TTC549 (cell line): ENCODE results near the gene PLD5.
A peak's percentile ranks its signal among the peaks of the same experiment; 100 is the strongest.
"Not testable (repeated sequence)": the region's sequence is repeated elsewhere in the genome, so short reads cannot be mapped to it uniquely, and the experiment has no call there.

Source experiments
- FAIRE-seq: peaks from 2 replicates; lab custom pipeline; 2012; peaks lifted over from hg19 to GRCh38; lab: Jason Lieb, UNC

Gene PLD5

GRCh38 chr1:242210316-242210715 lies 314.2 kb downstream of the PLD5 start:
- not testable (repeated sequence) for FAIRE-seq

DNA sequence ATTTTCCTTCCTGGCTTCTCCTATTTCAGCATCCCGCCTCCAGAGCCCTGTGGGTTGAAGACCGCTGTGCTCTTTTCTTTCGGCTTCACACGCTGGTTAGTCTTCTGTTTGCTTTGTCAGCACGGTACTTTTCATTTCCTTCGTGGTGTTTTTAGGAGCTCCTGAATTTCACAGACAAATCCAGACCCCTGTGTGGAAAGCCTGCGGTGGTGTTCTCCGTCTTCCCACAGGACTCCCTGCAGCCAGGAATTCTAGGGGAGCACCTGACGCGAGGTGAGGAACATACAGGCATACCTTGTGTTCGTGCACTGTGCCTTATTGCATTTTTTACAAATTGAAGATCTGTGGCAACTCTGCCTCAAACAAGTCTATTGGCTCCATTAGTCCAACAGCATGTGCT lies 315.4 kb downstream of the PLD5 start:
- no peak for FAIRE-seq

- FAIRE-seq: no peak
These were observed 316.5 kb downstream of the PLD5 start for GRCh38 chr1:242208021-242208420.

GRCh38 chr1:242206994-242207393 lies 317.5 kb downstream of the PLD5 start:
- FAIRE-seq: no peak

GRCh38 chr1:242205622-242206489 lies 318.6 kb downstream of the PLD5 start:
- FAIRE-seq: no peak

DNA sequence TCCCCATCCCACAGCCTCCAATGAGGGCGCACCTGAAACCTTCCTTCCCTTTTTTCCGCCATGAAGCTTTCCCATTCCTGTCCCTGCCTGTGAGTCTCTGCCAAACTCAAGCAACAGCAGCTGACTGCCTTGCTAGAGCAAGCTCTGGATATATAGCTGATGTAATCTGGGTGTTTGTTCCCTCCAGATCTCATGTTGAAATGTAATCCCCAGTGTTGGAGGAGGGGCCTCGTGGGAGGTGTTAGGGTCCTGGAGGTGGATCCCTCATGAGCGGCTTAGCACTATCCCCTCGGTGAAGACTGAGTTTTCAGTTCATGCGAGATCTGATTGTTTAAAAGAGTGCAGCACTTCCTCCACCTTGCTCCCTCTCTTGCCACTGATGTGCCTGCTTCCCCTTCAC lies 321.2 kb downstream of the PLD5 start:
- no peak for FAIRE-seq

GRCh38 chr1:242201090-242201489 lies 323.4 kb downstream of the PLD5 start:
- FAIRE-seq: peak; percentile 5

DNA sequence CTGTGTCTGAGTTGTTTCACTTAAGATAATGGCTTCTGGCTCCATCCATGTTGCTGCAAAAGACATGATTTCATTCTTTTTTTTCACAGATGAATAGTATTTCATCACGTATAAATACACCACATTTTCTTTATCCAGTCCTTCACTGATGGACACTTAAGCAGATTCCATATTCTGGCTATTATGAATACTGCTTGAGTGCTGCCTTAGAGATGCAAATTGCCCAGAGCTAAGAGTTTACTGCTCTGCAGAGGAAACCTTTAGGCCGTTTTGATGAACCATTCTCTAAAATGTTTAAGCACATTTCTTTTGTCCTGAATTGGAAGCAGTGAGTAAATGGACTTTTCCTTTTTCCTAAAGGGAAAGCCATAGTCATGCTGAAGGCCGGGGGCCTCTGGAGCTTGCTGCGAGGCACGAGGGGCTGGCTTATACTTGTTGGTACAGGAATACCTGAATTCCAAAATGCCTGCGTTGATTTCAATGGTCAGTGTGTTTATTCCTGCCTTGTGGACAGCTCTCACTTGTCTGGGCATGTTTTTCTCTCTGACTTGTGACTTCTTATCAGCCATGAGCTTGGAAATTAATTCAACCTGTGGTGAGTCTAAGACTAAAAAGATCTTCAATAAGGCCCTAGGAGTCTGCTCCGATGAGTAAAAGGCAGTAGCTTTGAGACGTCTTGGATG lies 324.6 kb downstream of the PLD5 start:
- no peak for FAIRE-seq

DNA sequence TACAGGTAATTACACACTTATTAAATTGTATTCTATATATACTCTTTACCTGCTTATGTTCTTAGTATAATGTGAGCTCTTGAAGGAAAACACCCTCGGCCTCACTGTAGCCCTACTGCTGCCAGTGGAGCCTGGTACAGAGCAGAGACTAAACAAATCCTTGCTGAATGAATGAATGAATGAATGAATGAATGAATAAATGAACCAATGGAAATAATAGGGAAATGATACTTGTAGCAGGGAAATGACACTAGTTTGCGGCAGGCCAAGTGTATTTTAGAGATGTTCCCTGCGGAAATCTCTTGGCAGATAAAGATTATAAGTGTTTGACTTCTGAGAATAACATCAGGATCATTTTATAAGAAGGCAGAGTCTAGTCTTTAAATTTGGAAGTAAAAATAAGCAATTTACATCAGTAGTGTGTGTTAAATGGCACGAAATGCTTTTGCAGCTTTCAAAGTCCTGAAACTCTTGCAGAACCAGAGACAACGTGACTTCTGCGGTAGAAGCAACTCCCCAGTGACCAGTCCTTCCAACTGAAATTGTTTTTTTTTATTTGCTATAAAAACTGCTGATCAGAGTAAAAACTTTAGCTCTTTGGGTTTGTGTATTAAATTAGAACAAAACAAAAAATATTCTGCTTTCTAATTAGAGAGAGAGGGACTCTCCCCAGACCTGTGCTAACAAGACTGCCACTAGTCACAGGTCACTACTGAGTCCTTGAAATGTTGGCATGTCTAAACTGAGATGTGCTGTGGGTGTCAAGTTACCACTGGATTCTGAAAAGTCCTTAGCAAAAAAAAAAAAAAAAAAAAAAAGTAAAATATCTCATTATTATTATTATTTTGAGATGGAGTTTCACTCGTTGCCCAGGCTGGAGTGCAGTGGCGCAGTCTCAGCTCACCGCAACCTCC lies 326.3 kb downstream of the PLD5 start:
- no peak for FAIRE-seq

DNA sequence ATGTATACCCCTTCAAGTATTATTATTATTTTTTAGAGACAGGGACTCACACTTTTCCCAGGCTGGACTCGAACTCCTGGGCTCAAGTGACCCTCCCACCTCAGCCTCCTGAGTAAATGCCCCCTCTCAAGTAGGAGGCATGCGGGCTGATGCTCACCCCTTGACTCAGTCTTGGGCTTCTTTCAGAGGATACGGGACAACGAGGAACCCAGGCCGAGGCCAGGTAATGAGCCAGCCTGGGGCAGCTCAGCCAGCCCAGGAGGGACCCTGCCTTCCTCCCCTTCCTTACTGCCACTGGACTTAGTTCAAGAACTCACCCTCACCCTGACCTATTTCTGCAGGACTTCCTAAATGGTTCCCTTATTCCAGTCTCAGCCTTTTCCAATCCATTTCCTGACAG lies 327.6 kb downstream of the PLD5 start:
- no peak for FAIRE-seq

- no peak for FAIRE-seq
These were observed 328.4 kb downstream of the PLD5 start for GRCh38 chr1:242196101-242196500.

GRCh38 chr1:242189591-242189990 lies 334.9 kb downstream of the PLD5 start:
- no peak for FAIRE-seq

- no peak for FAIRE-seq
These were observed 336.7 kb downstream of the PLD5 start for GRCh38 chr1:242187816-242188215.

DNA sequence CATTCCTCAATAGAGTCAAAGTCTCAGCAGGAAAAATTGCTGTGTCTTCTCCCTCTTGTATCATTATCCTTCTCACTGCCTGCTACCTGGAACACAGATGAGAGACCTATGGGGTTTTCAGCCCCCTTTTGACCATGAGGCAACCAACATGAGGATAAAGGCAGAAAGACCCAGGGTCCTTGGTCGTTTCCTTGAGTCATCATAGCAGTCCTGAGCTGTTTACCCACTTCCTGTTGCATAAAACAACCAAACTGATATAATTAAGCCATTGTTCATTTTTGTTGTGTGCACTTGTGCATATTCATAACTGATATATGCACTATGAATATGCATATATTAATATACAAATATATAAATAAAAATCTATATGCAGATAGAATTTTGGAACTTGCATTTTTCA lies 337.3 kb downstream of the PLD5 start:
- FAIRE-seq: no peak

DNA sequence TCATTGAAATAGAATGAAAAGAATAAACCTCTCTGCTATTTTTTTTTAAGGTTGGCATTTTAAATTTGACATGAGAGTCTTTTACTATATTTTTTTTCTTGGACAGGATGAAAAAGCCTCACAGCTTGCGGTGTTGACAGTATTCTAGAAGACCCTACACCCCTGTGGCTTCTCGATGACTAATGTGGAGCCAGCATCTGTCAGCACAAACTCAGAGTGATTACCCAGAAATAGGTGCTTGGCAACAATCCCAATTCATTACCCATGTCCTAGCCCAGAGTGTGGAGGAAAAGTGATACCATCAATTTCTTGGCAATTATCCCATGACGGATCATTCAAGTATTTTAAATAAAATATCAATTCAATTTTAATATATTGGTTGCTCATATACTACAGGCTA lies 338.8 kb downstream of the PLD5 start:
- no peak for FAIRE-seq

GRCh38 chr1:242184955-242185354 lies 339.5 kb downstream of the PLD5 start:
- FAIRE-seq: no peak

- not testable (repeated sequence) for FAIRE-seq
These were observed 344.7 kb downstream of the PLD5 start for GRCh38 chr1:242179767-242180166.

GRCh38 chr1:242178924-242179708 lies 345.4 kb downstream of the PLD5 start:
- FAIRE-seq: no peak

- no peak for FAIRE-seq
These were observed 346.1 kb downstream of the PLD5 start for GRCh38 chr1:242178436-242178835.

- no peak for FAIRE-seq
These were observed 362.4 kb downstream of the PLD5 start for GRCh38 chr1:242162140-242162539.

DNA sequence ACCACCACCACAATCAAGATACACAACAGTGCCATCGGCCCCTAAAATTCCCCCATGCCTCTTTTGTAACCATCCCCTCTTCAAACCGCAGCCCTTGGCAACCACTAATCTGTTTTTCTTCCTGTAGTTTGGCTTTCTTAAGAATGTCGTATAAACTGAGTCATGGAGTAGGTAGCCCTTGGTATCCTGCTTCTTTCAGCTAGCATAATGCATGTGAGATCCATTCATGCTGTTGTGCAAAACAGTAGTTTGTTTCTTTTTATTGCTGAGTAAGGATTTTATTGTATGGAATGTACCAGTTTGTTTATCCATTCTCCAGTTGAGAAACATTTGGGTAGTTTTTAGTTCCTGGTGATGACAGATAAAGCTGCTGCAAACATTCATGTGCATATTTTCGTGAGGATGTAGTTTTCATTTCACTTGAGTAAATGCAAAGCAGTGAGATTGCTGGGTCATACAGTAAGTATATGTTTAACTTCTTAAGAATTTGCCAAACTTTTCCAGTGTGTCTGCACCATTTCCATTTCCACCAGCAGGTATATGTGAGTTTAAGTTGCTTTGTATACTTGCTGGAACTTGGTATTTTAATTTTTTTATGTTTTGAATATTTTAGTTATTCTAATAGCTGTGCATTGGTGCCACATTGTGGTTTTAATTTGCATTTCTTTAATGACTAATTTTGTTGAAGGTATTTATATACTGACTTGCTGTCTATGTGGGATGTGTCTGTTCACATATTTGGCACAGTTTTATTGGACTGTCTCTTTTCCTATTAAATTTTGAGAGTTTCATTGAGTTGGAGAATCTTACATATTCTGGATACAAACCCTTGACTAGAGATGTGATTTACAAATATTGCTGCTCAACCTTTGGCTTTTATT lies 377.2 kb downstream of the PLD5 start:
- no peak for FAIRE-seq
